Natural killer cell (primary cell): ENCODE results near the gene RCN1. TPM values are rescaled to one million over a fixed set of nuclear protein-coding genes. Genes with fewer than 3 reads are reported as not detected.
"Not testable (repeated sequence)": the region's sequence is repeated elsewhere in the genome, so short reads cannot be mapped to it uniquely, and the experiment has no call there.

Experiments
- ATAC-seq, 3 donors: fragments of 150-1000 bp in 2 of 3; fragments of 200-7000 bp in 1 of 3; cut with Tn5 transposase; 1 replicate in 1 of 3; 2 replicates in 2 of 3; pipeline ENCODE4 v1.10.0; 2021; ENCODE audit warnings: mild to moderate bottlenecking in 2 of 3, moderate library complexity in 2 of 3
- DNase-seq, 2 donors: peaks; one replicate each; pipeline versions ENCODE4 v3.0.0 to v3.0.0-alpha.2; 2013 to 2021; ENCODE audit warnings: mixed read lengths in 1 of 2
- H3K27ac ChIP-seq: one replicate; pipeline ENCODE4 v1.5.1; 2013; ENCODE audit warnings: mild to moderate bottlenecking, low read length
- H3K27me3 ChIP-seq: one replicate; pipeline ENCODE4 v1.6.1; 2013; ENCODE audit warnings: low read length; ENCODE audit not compliant: control insufficient read depth, insufficient read depth
- H3K36me3 ChIP-seq: one replicate; pipeline ENCODE4 v1.6.1; 2013; ENCODE audit warnings: low read length; ENCODE audit not compliant: control insufficient read depth, insufficient read depth
- H3K4me1 ChIP-seq: one replicate; pipeline ENCODE4 v1.6.1; 2013; ENCODE audit warnings: low read length; ENCODE audit not compliant: control insufficient read depth, insufficient read depth
- H3K4me3 ChIP-seq: one replicate; pipeline ENCODE4 v1.5.1; 2013; ENCODE audit warnings: low read length
- H3K9me3 ChIP-seq: one replicate; pipeline ENCODE4 v1.6.1; 2013; ENCODE audit warnings: low read length; ENCODE audit not compliant: control insufficient read depth, insufficient read depth
- H3K27ac Mint-ChIP-seq, 2 donors: one replicate each; pipeline ENCODE4 v1.8.0; 2022; ENCODE audit warnings: mild to moderate bottlenecking in 2 of 2, mixed read lengths in 2 of 2, moderate library complexity in 1 of 2
- H3K27me3 Mint-ChIP-seq, 2 donors: one replicate each; pipeline ENCODE4 v1.8.0; 2022; ENCODE audit warnings: low read depth in 2 of 2, mixed read lengths in 2 of 2
- H3K36me3 Mint-ChIP-seq: one replicate; pipeline ENCODE4 v1.8.0; 2022; ENCODE audit warnings: mixed read lengths
- H3K4me1 Mint-ChIP-seq, 2 donors: one replicate each; pipeline ENCODE4 v1.8.0; 2022; ENCODE audit warnings: mixed read lengths in 2 of 2
- H3K4me3 Mint-ChIP-seq: one replicate; pipeline ENCODE4 v1.8.0; 2022; ENCODE audit warnings: mild to moderate bottlenecking, moderate library complexity, mixed read lengths
- H3K9me3 Mint-ChIP-seq, 2 donors: one replicate each; pipeline ENCODE4 v1.8.0; 2022; ENCODE audit warnings: mixed read lengths in 2 of 2
- CTCF ChIP-seq: fragments of 200-600 bp; IDR thresholded peaks from one replicate; pipeline ENCODE4 v1.8.0; 2022; ENCODE audit warnings: antibody characterized with exemption
- WGBS: methylation state at CpG from one replicate; pipeline ENCODE4 v1.1.7; 2013; ENCODE audit warnings: missing lambda C conversion rate; ENCODE audit not compliant: insufficient coverage; 5-methylcytosine and 5-hydroxymethylcytosine counted together
- intact Hi-C: fragments of 100-400 bp; cut with micrococcal nuclease; formaldehyde crosslinking; loops from one replicate; pipeline ENCODE4 v1.14.2; 2022
- total RNA-seq, 4 donors: library from RNA; stranded (reverse); fragments of 120-200 nt in 1 of 4; gene quantifications; one replicate each; pipeline versions ENCODE4 v1.2.3 to v1.2.4, GENCODE V29; 2013 to 2022

The RCN1 gene
- total RNA-seq, 3 donors from 2014 or later (not counting 1 experiment from before 2014, with no cell fraction given) = 19.1 to 21.2 (median 20.3) TPM

GRCh38 chr11:32055861-32056260 is 35.0 kb upstream of the RCN1 start:
- H3K9me3 ChIP-seq = no peaks in the 10 kb centered on the region
- Mint-ChIP-seq H3K4me1 (peaks cover 0 to 4% of the 10 kb centered on the region in 2 donors), H3K36me3 (no peaks in the 10 kb centered on the region), H3K27ac (no peak overlapping the region), H3K9me3 (no peaks in the 10 kb centered on the region), H3K27me3 (peaks cover 19 to 54% of the 10 kb centered on the region in 2 donors), H3K4me3 (no peak overlapping the region)
- H3K4me1 ChIP-seq = peaks cover 2% of the 10 kb centered on the region
- H3K36me3 ChIP-seq = no peaks in the 10 kb centered on the region
- TF ChIP-seq CTCF = no peak
- WGBS = 93% methylated on average over 2 of the region's 2 CpGs
- ATAC-seq (no peak), DNase-seq (no peak)
- intact Hi-C loops = no loop called here
- no peak overlapping the region for H3K27ac ChIP-seq
- no peak overlapping the region for H3K4me3 ChIP-seq
- no peaks in the 10 kb centered on the region for H3K27me3 ChIP-seq

- no peak for ATAC-seq
- no peak for DNase-seq
- H3K27me3 ChIP-seq = no peaks in the 10 kb centered on the region
- 15% methylated on average over 3 of the region's 6 CpGs for WGBS
- H3K4me3 Mint-ChIP-seq = no peak overlapping the region
- peaks cover 17 to 48% of the 10 kb centered on the region in 2 donors for H3K27me3 Mint-ChIP-seq
- no peaks in the 10 kb centered on the region for H3K9me3 ChIP-seq
- no peak overlapping the region for H3K4me3 ChIP-seq
- H3K4me1 ChIP-seq = peaks cover 2% of the 10 kb centered on the region
- no peaks in the 10 kb centered on the region for H3K9me3 Mint-ChIP-seq
- intact Hi-C loops = no loop called here
- H3K36me3 ChIP-seq = no peaks in the 10 kb centered on the region
- H3K4me1 Mint-ChIP-seq = peaks cover 0 to 4% of the 10 kb centered on the region in 2 donors
- TF ChIP-seq CTCF = no peak
- H3K27ac ChIP-seq = no peak overlapping the region
- H3K27ac Mint-ChIP-seq = no peak overlapping the region
- H3K36me3 Mint-ChIP-seq = no peaks in the 10 kb centered on the region
Measured at GRCh38 chr11:32056438-32056837, 34.4 kb upstream of the RCN1 start.

- Mint-ChIP-seq H3K27ac (no peak overlapping the region), H3K4me1 (peaks cover 0 to 4% of the 10 kb centered on the region in 2 donors), H3K27me3 (peaks cover 15 to 35% of the 10 kb centered on the region in 2 donors), H3K9me3 (no peaks in the 10 kb centered on the region), H3K36me3 (no peaks in the 10 kb centered on the region), H3K4me3 (no peak overlapping the region)
- Histone ChIP-seq H3K27me3 (no peaks in the 10 kb centered on the region), H3K9me3 (no peaks in the 10 kb centered on the region), H3K4me3 (no peak overlapping the region), H3K36me3 (no peaks in the 10 kb centered on the region), H3K4me1 (no peaks in the 10 kb centered on the region), H3K27ac (no peak overlapping the region)
- TF ChIP-seq CTCF = no peak
- intact Hi-C loops = no loop called here
- DNase-seq (no peak), ATAC-seq (no peak)
- 90% methylated on average over 4 of the region's 6 CpGs for WGBS
Measured at GRCh38 chr11:32059686-32060462, 31.0 kb upstream of the RCN1 start.

- no peaks in the 10 kb centered on the region for H3K36me3 ChIP-seq
- ATAC-seq (no peak), DNase-seq (no peak)
- no peaks in the 10 kb centered on the region for H3K9me3 ChIP-seq
- H3K4me3 Mint-ChIP-seq = no peak overlapping the region
- no peak overlapping the region for H3K27ac ChIP-seq
- H3K27ac Mint-ChIP-seq = no peak overlapping the region
- H3K4me3 ChIP-seq = no peak overlapping the region
- H3K4me1 ChIP-seq = no peaks in the 10 kb centered on the region
- no peaks in the 10 kb centered on the region for H3K9me3 Mint-ChIP-seq
- WGBS = 90% methylated on average over 2 of the region's 3 CpGs
- peaks cover 0 to 4% of the 10 kb centered on the region in 2 donors for H3K4me1 Mint-ChIP-seq
- no peaks in the 10 kb centered on the region for H3K36me3 Mint-ChIP-seq
- H3K27me3 Mint-ChIP-seq = peaks cover 16 to 43% of the 10 kb centered on the region in 2 donors
- no peak for TF ChIP-seq CTCF
- intact Hi-C loops = no loop called here
- no peaks in the 10 kb centered on the region for H3K27me3 ChIP-seq
Measured at GRCh38 chr11:32062540-32062939, 28.3 kb upstream of the RCN1 start.

GRCh38 chr11:32063031-32063430 is 27.8 kb upstream of the RCN1 start:
- intact Hi-C loops, H3K4me3 ChIP-seq, H3K4me3 Mint-ChIP-seq, H3K9me3 ChIP-seq, H3K27me3 ChIP-seq, DNase-seq, H3K36me3 Mint-ChIP-seq, H3K4me1 Mint-ChIP-seq, ATAC-seq, H3K9me3 Mint-ChIP-seq, H3K36me3 ChIP-seq, H3K27ac Mint-ChIP-seq, H3K27ac ChIP-seq, H3K4me1 ChIP-seq: not testable (repeated sequence)
- WGBS = 81% methylated on average over 2 of the region's 3 CpGs
- peaks cover 11 to 43% of the 10 kb centered on the region in 2 donors for H3K27me3 Mint-ChIP-seq
